ENCODE results near the gene ENO2. TPM values are rescaled to one million over a fixed set of nuclear protein-coding genes. Genes with fewer than 3 reads are reported as not detected.

ENO2 gene
- total RNA-seq, 4 donors from 2014 or later = 13.0 to 25.3 (median 19.8) TPM

- intact Hi-C loops (cut with DNase I) = no loop called here
- Histone ChIP-seq H3K4me1 (peaks cover 0 to 9% of the 10 kb centered on the region in 2 donors), H3K27me3 (no peaks in the 10 kb centered on the region), H3K27ac (no peak overlapping the region), H3K4me3 (replicated peaks in 1 of 3) (no peak overlapping the region), H3K36me3 (no peaks in the 10 kb centered on the region), H3K9me3 (no peaks in the 10 kb centered on the region)
- 80 to 91% methylated on average over 6 to 18 of the region's 21 CpGs for WGBS, 2 donors
- DNase-seq = no peak
- no peak for TF ChIP-seq CTCF (IDR thresholded peaks at IDR 0.05)
- no peak for TF ChIP-seq POLR2A (IDR thresholded peaks at IDR 0.05)
These were observed 40.1 kb downstream of the ENO2 start for GRCh38 chr12:6954316-6955107.

GRCh38 chr12:6955108-6956020, 41.0 kb downstream of the ENO2 start:
- WGBS, 2 donors = 88 to 91% methylated on average over 16 to 21 of the region's 22 CpGs
- intact Hi-C loops (cut with DNase I) = no loop called here
- H3K27ac ChIP-seq = no peak overlapping the region
- TF ChIP-seq CTCF (IDR thresholded peaks at IDR 0.05) (no peak), POLR2A (IDR thresholded peaks at IDR 0.05) (no peak)
- H3K27me3 ChIP-seq = no peaks in the 10 kb centered on the region
- peaks cover 0 to 14% of the 10 kb centered on the region in 2 donors for H3K4me1 ChIP-seq
- DNase-seq = no peak
- H3K36me3 ChIP-seq = no peaks in the 10 kb centered on the region
- no peak overlapping the region for H3K4me3 ChIP-seq (replicated peaks in 1 of 3)
- H3K9me3 ChIP-seq = no peaks in the 10 kb centered on the region

GRCh38 chr12:6956021-6956727, 41.8 kb downstream of the ENO2 start:
- H3K27me3 ChIP-seq = no peaks in the 10 kb centered on the region
- H3K4me1 ChIP-seq = peaks cover 1 to 19% of the 10 kb centered on the region in 2 donors
- H3K4me3 ChIP-seq (replicated peaks in 1 of 3) = no peak overlapping the region
- H3K27ac ChIP-seq = no peak overlapping the region
- TF ChIP-seq POLR2A (IDR thresholded peaks at IDR 0.05) = no peak
- TF ChIP-seq CTCF (IDR thresholded peaks at IDR 0.05) = no peak
- H3K36me3 ChIP-seq = no peaks in the 10 kb centered on the region
- intact Hi-C loops (cut with DNase I) = no loop called here
- H3K9me3 ChIP-seq = no peaks in the 10 kb centered on the region
- no peak for DNase-seq
- 81 to 89% methylated on average over 16 to 28 of the region's 28 CpGs for WGBS, 2 donors

- no peaks in the 10 kb centered on the region for H3K27me3 ChIP-seq
- peaks cover 11 to 29% of the 10 kb centered on the region in 2 donors for H3K4me1 ChIP-seq
- no peak overlapping the region for H3K4me3 ChIP-seq (replicated peaks in 1 of 3)
- no peaks in the 10 kb centered on the region for H3K36me3 ChIP-seq
- DNase-seq = no peak
- no peaks in the 10 kb centered on the region for H3K9me3 ChIP-seq
- 89 to 92% methylated on average over 14 to 18 of the region's 20 CpGs for WGBS, 2 donors
- no peak overlapping the region for H3K27ac ChIP-seq
- no peak for TF ChIP-seq CTCF (IDR thresholded peaks at IDR 0.05)
- no peak for TF ChIP-seq POLR2A (IDR thresholded peaks at IDR 0.05)
- intact Hi-C loops (cut with DNase I) = no loop called here
These were observed 42.8 kb downstream of the ENO2 start for GRCh38 chr12:6957151-6957701.

All from thyroid gland (tissue), 4 donors.